HepG2 (cell line): ENCODE data around the gene BHLHE23. TPM values are rescaled to one million over a fixed set of nuclear protein-coding genes. Genes with fewer than 3 reads are reported as not detected.

Experiments
- ATAC-seq: fragments of 200-7000 bp; cut with Tn5 transposase; 3 replicates; pipeline ENCODE4 v1.9.1; 2020; ENCODE audit warnings: mild to moderate bottlenecking, moderate library complexity
- BruUV-seq: library from RNA; stranded (reverse); fragments of 400-500 nt; replicated peaks from 2 replicates; lab custom pipeline; 2021; lab: Mats Ljungman, UMichigan
- CTCF ChIA-PET: fragments of 300-600 bp; formaldehyde crosslinking; extraction: SDS; loops from one replicate; lab custom pipeline; 2021; ENCODE audit warnings: low total read pairs, inconsistent platforms, low intra/inter-chr PET ratio; lab: Yijun Ruan, JAX
- POLR2A ChIA-PET: fragments of 350-600 bp; sonication (Branson Sonifier 250); formaldehyde crosslinking; loops from one replicate; lab custom pipeline; 2020; ENCODE audit warnings: antibody characterized with exemption, inconsistent platforms; lab: Yijun Ruan, JAX
- DNase-seq: peaks from one replicate; pipeline ENCODE4 v3.0.0-alpha.2; 2015; ENCODE audit warnings: low spot score
- FAIRE-seq: peaks from 3 replicates; lab custom pipeline; 2011; peaks lifted over from hg19 to GRCh38; lab: Jason Lieb, UNC
- H2AFZ ChIP-seq: one replicate; pipeline ENCODE4 v1.6.1; 2011; ENCODE audit warnings: low read length, inconsistent platforms
- H3K27ac ChIP-seq: fragments of 300-600 bp; 3 replicates; pipeline ENCODE4 v1.8.0; 2011; ENCODE audit warnings: mixed run types, mild to moderate bottlenecking, mixed read lengths, low read length, inconsistent platforms; ENCODE audit not compliant: insufficient read depth; ENCODE audit errors: extremely low read length
- H3K27me3 ChIP-seq, 2 experiments: fragments of 200-600 bp in 1 of 2; 2 replicates in 1 of 2; 3 replicates in 1 of 2; pipeline versions ENCODE4 v1.6.0 to v1.8.0; 2011; ENCODE audit warnings: low read length in 2 of 2, mild to moderate bottlenecking in 2 of 2, moderate library complexity in 2 of 2, inconsistent platforms in 1 of 2; ENCODE audit not compliant: insufficient read depth in 2 of 2, control insufficient read depth in 1 of 2
- H3K36me3 ChIP-seq, 2 experiments: fragments of 200-600 bp in 1 of 2; replicated peaks in 1 of 2; 2 replicates in 1 of 2; 3 replicates in 1 of 2; pipeline versions ENCODE4 v1.5.1 to v1.8.0; 2011; ENCODE audit warnings: low read length in 2 of 2, inconsistent platforms in 1 of 2; ENCODE audit not compliant: insufficient read depth in 2 of 2, control insufficient read depth in 1 of 2
- H3K4me1 ChIP-seq: 2 replicates; pipeline ENCODE4 v1.5.1; 2012; ENCODE audit warnings: low read length, inconsistent platforms; ENCODE audit not compliant: insufficient read depth
- H3K4me2 ChIP-seq: 2 replicates; pipeline ENCODE4 v1.6.0; 2011; ENCODE audit warnings: low read depth, low read length, inconsistent platforms
- H3K4me3 ChIP-seq, 3 experiments: fragments of 200-600 bp in 1 of 3; sonication (generic), shearing (Covaris generic) in 1 of 3; replicated peaks in 1 of 3; 2 replicates each; pipeline ENCODE4 v1.5.1; 2011 to 2016; ENCODE audit warnings: low read length in 3 of 3, inconsistent platforms in 2 of 3, low read depth in 2 of 3, mild to moderate bottlenecking in 2 of 3, control low read depth in 1 of 3, mixed read lengths in 1 of 3; ENCODE audit not compliant: insufficient read depth in 1 of 3
- H3K79me2 ChIP-seq: one replicate; pipeline ENCODE4 v1.6.1; 2011; ENCODE audit warnings: low read length, inconsistent platforms; ENCODE audit not compliant: insufficient read depth
- H3K9ac ChIP-seq: 2 replicates; pipeline ENCODE4 v1.6.0; 2011; ENCODE audit warnings: mild to moderate bottlenecking, low read depth, low read length, inconsistent platforms; ENCODE audit not compliant: insufficient read depth
- H3K9me3 ChIP-seq: 2 replicates; pipeline ENCODE4 v1.5.1; 2012; ENCODE audit warnings: mild to moderate bottlenecking, low read length
- H4K20me1 ChIP-seq: 2 replicates; pipeline ENCODE4 v1.6.0; 2011; ENCODE audit warnings: inconsistent platforms, mild to moderate bottlenecking, low read length, moderate library complexity; ENCODE audit not compliant: insufficient read depth
- CAMTA2 ChIP-seq: sonication (generic); formaldehyde crosslinking; IDR thresholded peaks from 2 replicates; pipeline ENCODE4 v1.4.0; 2020; ENCODE audit warnings: mild to moderate bottlenecking, missing genetic modification reagents, borderline replicate concordance
- DZIP1 ChIP-seq: sonication (generic); formaldehyde crosslinking; IDR thresholded peaks from 2 replicates; pipeline ENCODE4 v1.5.0; 2020; ENCODE audit warnings: mild to moderate bottlenecking, missing genetic modification reagents
- EZH2 ChIP-seq: conservative IDR thresholded peaks from 2 replicates; pipeline ENCODE4 v1.6.1; 2012; ENCODE audit warnings: mild to moderate bottlenecking, low read depth, low read length, moderate library complexity
- FLYWCH1 ChIP-seq: sonication (generic); formaldehyde crosslinking; IDR thresholded peaks from 2 replicates; pipeline ENCODE4 v1.8.1; 2023; ENCODE audit warnings: mild to moderate bottlenecking, missing genetic modification reagents
- FOXK2 ChIP-seq: fragments of 450-650 bp; IDR thresholded peaks from 2 replicates; pipeline ENCODE4 v1.6.1; 2016
- FOXO4 ChIP-seq: sonication (generic); formaldehyde crosslinking; conservative IDR thresholded peaks from 2 replicates; pipeline ENCODE4 v1.8.1; 2023; ENCODE audit warnings: missing genetic modification reagents
- HNRNPL ChIP-seq: fragments of 200-400 bp; formaldehyde crosslinking; IDR thresholded peaks from 2 replicates; pipeline ENCODE4 v1.6.1; 2017; ENCODE audit warnings: mild to moderate bottlenecking, low read depth, low read length
- MTF2 ChIP-seq: sonication (generic); formaldehyde crosslinking; IDR thresholded peaks from 2 replicates; pipeline ENCODE4 v1.5.0; 2020; ENCODE audit warnings: missing genetic modification reagents, borderline replicate concordance
- RARA ChIP-seq: IDR thresholded peaks from 2 replicates; pipeline ENCODE4 v1.6.1; 2016; ENCODE audit warnings: missing genetic modification reagents, missing compliant biosample characterization
- THAP7 ChIP-seq: sonication (generic); formaldehyde crosslinking; IDR thresholded peaks from 2 replicates; pipeline ENCODE4 v1.8.1; 2023; ENCODE audit warnings: mild to moderate bottlenecking, missing genetic modification reagents
- ZMYM3 ChIP-seq: sonication (generic); formaldehyde crosslinking; IDR thresholded peaks from 2 replicates; pipeline ENCODE4 v1.5.1; 2020; ENCODE audit warnings: mild to moderate bottlenecking, missing genetic modification reagents
- ZNF724P ChIP-seq: sonication (generic); formaldehyde crosslinking; IDR thresholded peaks from 2 replicates; pipeline ENCODE4 v1.8.0; 2022; ENCODE audit warnings: missing genetic modification reagents, borderline replicate concordance
- ZNF768 ChIP-seq: sonication (generic); formaldehyde crosslinking; IDR thresholded peaks from 2 replicates; pipeline ENCODE4 v1.4.0; 2020; ENCODE audit warnings: missing genetic modification reagents
- ZNF800 ChIP-seq: sonication (generic); formaldehyde crosslinking; IDR thresholded peaks from 2 replicates; pipeline ENCODE4 v1.4.0; 2020; ENCODE audit warnings: missing genetic modification reagents
- ZNF891 ChIP-seq: sonication (generic); formaldehyde crosslinking; IDR thresholded peaks from 2 replicates; pipeline ENCODE4 v1.5.0; 2020; ENCODE audit warnings: mild to moderate bottlenecking, missing genetic modification reagents
- WGBS: methylation state at CpG from one replicate; pipeline ENCODE4 v1.1.6; 2017; ENCODE audit warnings: low lambda C conversion rate; 5-methylcytosine and 5-hydroxymethylcytosine counted together
- in situ Hi-C: cut with HindIII; loops from 2 replicates; pipeline ENCODE4 v1.10.0; 2017; ENCODE audit warnings: low pct_unique_long_range_greater_than_20kb; ENCODE audit not compliant: extremely low pct_ligation_motif_present
- intact Hi-C: fragments of 100-400 bp; cut with micrococcal nuclease; formaldehyde crosslinking; loops from one replicate; pipeline ENCODE4 v1.10.0; 2022; ENCODE audit not compliant: unreplicated experiment
- polyA plus RNA-seq, 8 experiments: library from polyadenylated mRNA; depleted of rRNA in 3 of 8; stranded (reverse) in 7 of 8; unstranded in 1 of 8; fragments of >200 nt; fragmentation: Illumina TruSeq in 4 of 8; extraction: Trizol in 4 of 8; gene quantifications; 2 replicates each; pipeline versions ENCODE4 v1.2.1 to v1.2.3, GENCODE V29; 2011 to 2016; ENCODE audit warnings: low read depth in 4 of 8, missing spikeins in 1 of 8, mixed read lengths in 1 of 8; ENCODE audit not compliant: insufficient read depth in 1 of 8
- total RNA-seq, 5 experiments: library from RNA; depleted of rRNA; stranded (reverse); fragments of >200 nt; fragmentation: Illumina TruSeq; extraction: Trizol; gene quantifications; 2 replicates each; pipeline ENCODE4 v1.2.3, GENCODE V29; 2016; ENCODE audit warnings: low read depth in 1 of 5

The BHLHE23 gene
- total and polyA plus RNA-seq, 2 of the 13 experiments (the other 11 are each of a cell fraction or from before 2014, with no cell fraction given) = not detected

GRCh38 chr20:63008541-63009044 is 1.8 kb upstream of the BHLHE23 start (continued):
- 0 out of 2 replicates have a peak, but pooled peaks have one; percentile 72 for TF ChIP-seq THAP7 (CRISPR knock-in tag)
- TF ChIP-seq FLYWCH1 (CRISPR knock-in tag) = no peak
- no peak for TF ChIP-seq CAMTA2 (CRISPR knock-in tag)
- TF ChIP-seq ZNF891 (CRISPR knock-in tag) = no peak
- no peak for TF ChIP-seq HNRNPL
- no peak for TF ChIP-seq FOXK2

- DNase-seq = no peak
- Histone ChIP-seq H3K36me3 (no peaks in the 10 kb centered on the region), H3K4me2 (no peak overlapping the region), H4K20me1 (peaks cover 5% of the 10 kb centered on the region; the same call in 1 of the 2 replicates), H2AFZ (no peak overlapping the region), H3K27me3 (peaks cover 32 to 92% of the 10 kb centered on the region in 2 experiments)
- intact Hi-C loops = loop anchor here (2.0 kb wide), 3 partner anchors 107 to 185 kb away; no protein-coding TSS in a partner anchor
- POLR2A ChIA-PET = no interaction called here
- TF ChIP-seq MTF2 (peak; percentile 93; the same call in 1 of the 2 replicates), ZMYM3 (CRISPR knock-in tag) (peak; percentile 31; the same call in 1 of the 2 replicates), EZH2 (peak; percentile 94), FOXO4 (0 out of 2 replicates have a peak, but pooled peaks have one; percentile 44), ZNF724P (no peak), ZNF800 (peak; percentile 30; the same call in 1 of the 2 replicates), ZNF768 (peak; percentile 98), DZIP1 (CRISPR knock-in tag) (0 out of 2 replicates have a peak, but pooled peaks have one; percentile 3), RARA (CRISPR knock-in tag) (no peak)
- TF ChIP-seq, all 625 proteins: peak for 7
- 20% methylated on average over 33 of the region's 46 CpGs for WGBS
- Histone ChIP-seq H3K4me1 (peaks cover 20% of the 10 kb centered on the region), H3K79me2 (no peaks in the 10 kb centered on the region), H3K27ac (no peak overlapping the region), H3K4me3 (no peak overlapping the region), H3K9me3 (peaks cover under 1% of the 10 kb centered on the region; the same call in 1 of the 2 replicates), H3K9ac (no peak overlapping the region)
- BruUV-seq = no TSS peak
- peak; percentile 12 for ATAC-seq
- in situ Hi-C loops = no loop called here
- CTCF ChIA-PET = interaction anchor here (1.6 to 2.9 kb wide), 5 partner anchors 36 to 185 kb away, joined by 7 to 42 read pairs (median 11); no protein-coding TSS in a partner anchor
- no peak for FAIRE-seq
These were observed 1.1 kb upstream of the BHLHE23 start for GRCh38 chr20:63007646-63008488.
